ENCODE results near the gene PAK5.

PAK5 gene

DNA sequence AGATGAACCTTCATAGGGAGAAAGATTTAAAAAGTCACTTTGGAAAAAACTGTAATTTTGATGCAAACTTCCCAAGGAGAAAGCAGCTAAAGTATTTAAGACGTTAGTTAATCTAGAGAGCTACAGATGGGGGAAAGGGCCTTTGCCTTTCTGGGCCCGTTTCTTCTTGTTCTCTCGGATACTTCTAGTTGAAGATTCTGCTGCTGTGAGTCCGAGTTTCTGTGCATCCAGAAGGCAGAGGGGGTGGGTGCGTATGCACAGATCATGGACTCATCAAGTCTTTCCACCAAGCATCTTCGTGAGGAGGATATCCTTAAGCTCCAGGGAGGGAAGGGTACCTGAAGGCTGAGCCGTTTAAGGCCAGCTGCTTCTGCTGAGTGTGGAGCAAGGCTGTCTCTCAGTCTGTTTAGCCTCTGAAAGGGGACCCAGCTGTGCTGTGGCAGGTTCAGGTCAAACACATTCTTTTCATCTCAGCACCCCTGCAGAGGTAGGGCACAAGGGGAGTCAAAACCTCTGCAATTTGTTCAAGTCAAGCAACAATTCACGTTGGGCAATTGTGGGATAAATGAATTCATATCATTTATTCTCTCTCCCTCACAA is 320.2 kb downstream of the PAK5 start:
- TF ChIP-seq, protein P1, sequence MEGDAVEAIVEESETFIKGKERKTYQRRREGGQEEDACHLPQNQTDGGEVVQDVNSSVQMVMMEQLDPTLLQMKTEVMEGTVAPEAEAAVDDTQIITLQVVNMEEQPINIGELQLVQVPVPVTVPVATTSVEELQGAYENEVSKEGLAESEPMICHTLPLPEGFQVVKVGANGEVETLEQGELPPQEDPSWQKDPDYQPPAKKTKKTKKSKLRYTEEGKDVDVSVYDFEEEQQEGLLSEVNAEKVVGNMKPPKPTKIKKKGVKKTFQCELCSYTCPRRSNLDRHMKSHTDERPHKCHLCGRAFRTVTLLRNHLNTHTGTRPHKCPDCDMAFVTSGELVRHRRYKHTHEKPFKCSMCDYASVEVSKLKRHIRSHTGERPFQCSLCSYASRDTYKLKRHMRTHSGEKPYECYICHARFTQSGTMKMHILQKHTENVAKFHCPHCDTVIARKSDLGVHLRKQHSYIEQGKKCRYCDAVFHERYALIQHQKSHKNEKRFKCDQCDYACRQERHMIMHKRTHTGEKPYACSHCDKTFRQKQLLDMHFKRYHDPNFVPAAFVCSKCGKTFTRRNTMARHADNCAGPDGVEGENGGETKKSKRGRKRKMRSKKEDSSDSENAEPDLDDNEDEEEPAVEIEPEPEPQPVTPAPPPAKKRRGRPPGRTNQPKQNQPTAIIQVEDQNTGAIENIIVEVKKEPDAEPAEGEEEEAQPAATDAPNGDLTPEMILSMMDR (IDR thresholded peaks at IDR 0.05; ENCODE audit: control insufficient read depth, insufficient read depth, low read depth, low read length, missing control alignments): no peak
- H3K4me3 ChIP-seq (ENCODE audit: control insufficient read depth, low read depth, low read length): no peak overlapping the region
- no peak for DNase-seq (ENCODE audit: low read depth)

DNA sequence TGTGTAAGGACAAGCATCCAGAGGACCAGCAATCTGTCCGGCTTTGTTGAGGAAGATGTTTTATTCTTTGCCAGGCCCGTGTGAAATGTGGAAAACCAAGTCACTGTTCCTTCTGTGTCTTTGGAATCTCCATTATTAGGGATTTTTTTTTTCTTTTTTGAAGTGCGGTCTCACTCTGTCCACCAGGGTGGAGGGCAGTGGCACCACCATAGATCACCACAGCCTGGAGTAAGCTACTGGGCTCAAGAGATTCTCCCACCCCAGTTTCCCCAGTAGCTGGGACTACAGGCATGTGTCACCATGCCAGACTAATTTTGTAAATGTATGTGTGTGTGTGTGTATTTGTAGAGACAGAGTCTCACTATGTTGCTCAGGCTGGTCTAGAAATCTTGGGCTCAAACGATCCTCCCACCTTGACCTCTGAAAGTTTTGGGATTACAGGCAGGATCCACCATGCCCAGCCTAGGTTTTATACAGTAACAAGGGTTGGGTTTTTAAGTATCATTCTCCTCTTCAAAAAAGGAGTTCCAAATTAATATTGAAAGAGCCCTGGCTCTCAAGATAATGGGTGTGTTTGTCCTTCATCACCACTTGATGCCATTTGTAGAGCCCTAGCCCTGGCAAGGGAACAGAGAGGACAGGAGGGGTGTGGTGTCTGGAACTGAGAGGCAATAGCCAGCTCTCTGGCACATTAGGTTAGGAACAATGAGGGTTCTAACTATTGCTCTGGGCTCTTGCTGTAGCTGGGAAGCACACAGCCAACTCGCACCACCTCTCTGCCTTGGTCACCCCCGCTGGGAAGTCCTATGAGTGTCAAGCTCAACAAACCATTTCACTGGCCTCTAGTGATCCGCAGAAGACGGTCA is 321.3 kb downstream of the PAK5 start:
- TF ChIP-seq, protein P1 (IDR thresholded peaks at IDR 0.05; ENCODE audit: control insufficient read depth, insufficient read depth, low read depth, low read length, missing control alignments): no peak
- DNase-seq (ENCODE audit: low read depth): no peak
- no peak overlapping the region for H3K4me3 ChIP-seq (ENCODE audit: control insufficient read depth, low read depth, low read length)

DNA sequence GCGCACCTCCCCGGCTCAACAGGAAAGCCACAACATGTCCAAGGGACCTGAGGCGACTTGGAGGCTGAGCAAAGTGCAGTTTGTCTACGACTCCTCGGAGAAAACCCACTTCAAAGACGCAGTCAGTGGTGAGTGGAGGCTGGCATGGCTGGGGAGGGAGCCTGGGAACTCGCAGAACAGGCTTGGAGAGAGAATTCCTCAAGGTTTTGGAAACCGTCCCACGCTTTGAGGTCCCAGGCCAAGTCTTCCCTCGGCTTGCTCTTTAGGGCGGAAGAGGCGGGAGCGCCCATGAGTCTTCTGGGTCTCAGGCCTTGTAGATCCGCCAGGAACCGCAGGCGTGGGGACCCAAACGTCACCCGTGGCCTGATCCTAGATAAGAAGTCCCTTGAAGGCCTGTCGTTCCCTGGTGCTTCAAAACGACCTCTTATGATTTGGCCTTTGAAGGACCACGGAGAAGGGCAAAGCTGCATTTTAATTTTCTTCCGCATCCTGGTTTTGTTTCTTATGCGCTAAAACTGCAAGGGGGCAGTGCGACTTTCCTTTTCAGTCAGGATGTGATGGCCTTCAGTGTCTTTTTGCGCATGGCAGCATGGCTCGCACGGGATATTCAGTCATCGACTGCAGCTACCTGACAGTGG is 322.5 kb downstream of the PAK5 start:
- H3K4me3 ChIP-seq (ENCODE audit: control insufficient read depth, low read depth, low read length): no peak overlapping the region
- no peak for DNase-seq (ENCODE audit: low read depth)
- TF ChIP-seq, protein P1 (IDR thresholded peaks at IDR 0.05; ENCODE audit: control insufficient read depth, insufficient read depth, low read depth, low read length, missing control alignments): no peak

DNA sequence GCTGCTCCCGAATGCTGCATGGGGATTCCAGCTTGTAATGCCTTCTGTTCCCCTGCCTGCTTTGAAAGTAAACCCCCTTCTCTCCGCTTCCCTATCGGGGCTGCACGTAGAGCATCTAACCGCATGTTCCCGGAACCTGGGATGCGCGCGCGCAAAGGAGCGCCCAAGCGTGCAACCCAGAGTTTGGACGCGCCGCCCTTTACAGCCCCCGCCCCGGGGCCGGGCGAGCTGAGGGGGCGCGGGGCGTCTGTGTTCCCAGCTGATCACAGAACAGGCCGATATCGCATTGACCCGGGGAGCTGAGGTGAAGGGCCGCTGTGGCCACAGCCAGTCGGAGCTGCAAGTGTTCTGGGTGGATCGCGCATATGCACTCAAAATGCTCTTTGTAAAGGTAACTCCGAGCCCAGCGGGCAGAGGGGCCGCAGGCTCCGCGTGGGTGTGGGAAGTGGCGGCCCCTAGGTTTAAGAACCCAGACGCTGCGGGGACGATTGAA is 323.1 kb downstream of the PAK5 start:
- no peak overlapping the region; the same call in 1 of the 2 replicates for H3K4me3 ChIP-seq (ENCODE audit: control insufficient read depth, low read depth, low read length)
- no peak for DNase-seq (ENCODE audit: low read depth)
- TF ChIP-seq, protein P1 (IDR thresholded peaks at IDR 0.05; ENCODE audit: control insufficient read depth, insufficient read depth, low read depth, low read length, missing control alignments): no peak

DNA sequence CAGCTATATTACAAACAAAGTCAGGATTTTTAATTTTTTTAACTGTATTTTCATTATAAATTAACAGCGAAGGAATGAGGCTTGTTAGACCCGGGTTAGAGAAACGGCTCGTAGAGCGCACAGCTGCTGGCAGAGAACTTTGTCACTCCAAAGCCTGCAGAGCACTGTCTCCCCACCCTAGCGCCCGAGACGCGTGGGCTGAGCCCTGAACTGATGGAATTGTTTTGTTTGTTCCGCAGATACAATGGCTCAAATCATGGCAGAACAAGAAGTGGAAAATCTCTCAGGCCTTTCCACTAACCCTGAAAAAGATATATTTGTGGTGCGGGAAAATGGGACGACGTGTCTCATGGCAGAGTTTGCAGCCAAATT is 323.7 kb downstream of the PAK5 start:
- DNase-seq (ENCODE audit: low read depth): no peak
- no peak overlapping the region for H3K4me3 ChIP-seq (ENCODE audit: control insufficient read depth, low read depth, low read length)
- TF ChIP-seq, protein P1 (IDR thresholded peaks at IDR 0.05; ENCODE audit: control insufficient read depth, insufficient read depth, low read depth, low read length, missing control alignments): no peak

DNA sequence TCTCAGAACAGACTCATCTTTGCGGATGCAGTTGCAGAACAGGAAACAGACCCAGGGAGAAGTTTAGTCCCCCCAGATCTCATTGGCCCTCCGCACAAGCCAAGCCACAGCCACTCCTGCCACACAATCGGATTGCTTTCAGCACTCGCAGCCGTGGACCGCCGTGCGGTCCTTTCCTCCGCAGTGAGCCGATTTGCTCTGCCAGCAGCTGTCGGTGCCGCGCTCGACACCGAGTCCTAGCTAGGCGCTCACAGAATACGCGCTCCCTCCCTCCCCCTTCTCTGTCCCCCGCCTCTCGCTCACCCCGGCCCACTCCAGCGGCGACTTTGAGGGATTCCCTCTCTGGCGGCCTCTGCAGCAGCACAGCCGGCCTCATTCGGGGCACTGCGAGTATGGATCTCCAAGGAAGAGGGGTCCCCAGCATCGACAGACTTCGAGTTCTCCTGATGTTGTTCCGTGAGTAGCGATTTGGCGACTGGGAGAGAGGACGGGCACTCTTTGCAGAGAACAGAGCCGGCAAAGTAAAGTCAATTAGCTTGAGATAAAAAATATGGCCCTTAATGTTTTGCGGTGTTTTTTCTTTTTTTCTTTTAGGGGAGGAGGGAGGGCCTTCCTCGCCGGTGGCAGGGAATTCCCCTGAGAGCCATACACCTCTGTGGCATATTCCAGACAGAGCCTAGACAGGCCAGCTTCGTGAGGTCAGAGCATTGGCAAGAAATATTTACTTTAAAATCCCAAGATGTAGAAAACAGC is 324.2 kb downstream of the PAK5 start, which contains the start of gene LAMP5:
Gene LAMP5 (plus strand): TSS at position 130 of the 753 bp plus-strand sequence. CDS start 263 bp downstream, at position 393.
- DNase-seq (ENCODE audit: low read depth): no peak
- no peak within 1 kb of the TSS; the same call in 1 of the 2 replicates for H3K4me3 ChIP-seq (ENCODE audit: control insufficient read depth, low read depth, low read length)

More for the DNA sequence above, 324.2 kb downstream of the PAK5 start, which contains the start of gene LAMP5:
- TF ChIP-seq, protein P1 (IDR thresholded peaks at IDR 0.05; ENCODE audit: control insufficient read depth, insufficient read depth, low read depth, low read length, missing control alignments): no peak
